HG03575 (cell line): ENCODE results near the gene ATG7.
"Not testable (repeated sequence)": the region's sequence is repeated elsewhere in the genome, so short reads cannot be mapped to it uniquely, and the experiment has no call there.

ENCODE experiments used
- ATAC-seq: cut with Tn5 transposase; IDR thresholded peaks from one replicate; pipeline ENCODE4 v1.9.1; 2021; ENCODE audit not compliant: unreplicated experiment, insufficient number of reproducible peaks, low FRiP score; ENCODE audit errors: extremely low read depth

The ATG7 gene

GRCh38 chr3:11248596-11248995 is 23.6 kb upstream of the ATG7 start:
- ATAC-seq = no peak

GRCh38 chr3:11250902-11251806 is 21.0 kb upstream of the ATG7 start:
- ATAC-seq = no peak

- no peak for ATAC-seq
These were observed 20.4 kb upstream of the ATG7 start for GRCh38 chr3:11251807-11252176.

GRCh38 chr3:11254876-11255275 is 17.3 kb upstream of the ATG7 start:
- ATAC-seq = no peak

- not testable (repeated sequence) for ATAC-seq
These were observed 16.7 kb upstream of the ATG7 start for GRCh38 chr3:11255537-11255936.

GRCh38 chr3:11258958-11259357 is 13.2 kb upstream of the ATG7 start:
- no peak for ATAC-seq

- ATAC-seq = no peak
These were observed 11.7 kb upstream of the ATG7 start for GRCh38 chr3:11260460-11260859.

GRCh38 chr3:11269007-11269406 is 3.2 kb upstream of the ATG7 start:
- ATAC-seq = no peak

- ATAC-seq = no peak
These were observed 843 bp downstream of the ATG7 start for GRCh38 chr3:11272906-11273574.

GRCh38 chr3:11273891-11274291 is 1.7 kb downstream of the ATG7 start:
- ATAC-seq = no peak

- no peak for ATAC-seq
These were observed 2.5 kb downstream of the ATG7 start for GRCh38 chr3:11274566-11275142.

- no peak for ATAC-seq
These were observed 3.7 kb downstream of the ATG7 start for GRCh38 chr3:11275926-11276325.

- no peak for ATAC-seq
These were observed 4.7 kb downstream of the ATG7 start for GRCh38 chr3:11276901-11277300.

- ATAC-seq = no peak
These were observed 10.3 kb downstream of the ATG7 start for GRCh38 chr3:11282250-11283138.

GRCh38 chr3:11283139-11283475 is 10.9 kb downstream of the ATG7 start:
- ATAC-seq = no peak

- ATAC-seq = no peak
These were observed 11.8 kb downstream of the ATG7 start for GRCh38 chr3:11284011-11284410.

GRCh38 chr3:11285471-11285870 is 13.3 kb downstream of the ATG7 start:
- ATAC-seq = no peak

- no peak for ATAC-seq
These were observed 15.2 kb downstream of the ATG7 start for GRCh38 chr3:11287404-11287803.

GRCh38 chr3:11288021-11288491 is 15.9 kb downstream of the ATG7 start:
- ATAC-seq = no peak
